GM18498 (cell line): ENCODE data around the gene TIRAP.
A peak's percentile ranks its signal among the peaks of the same experiment; 100 is the strongest.

Experiments
- ATAC-seq: cut with Tn5 transposase; IDR thresholded peaks from one replicate; pipeline ENCODE4 v1.9.1; 2021; ENCODE audit warnings: mild to moderate bottlenecking, moderate library complexity; ENCODE audit not compliant: unreplicated experiment

TIRAP gene

DNA sequence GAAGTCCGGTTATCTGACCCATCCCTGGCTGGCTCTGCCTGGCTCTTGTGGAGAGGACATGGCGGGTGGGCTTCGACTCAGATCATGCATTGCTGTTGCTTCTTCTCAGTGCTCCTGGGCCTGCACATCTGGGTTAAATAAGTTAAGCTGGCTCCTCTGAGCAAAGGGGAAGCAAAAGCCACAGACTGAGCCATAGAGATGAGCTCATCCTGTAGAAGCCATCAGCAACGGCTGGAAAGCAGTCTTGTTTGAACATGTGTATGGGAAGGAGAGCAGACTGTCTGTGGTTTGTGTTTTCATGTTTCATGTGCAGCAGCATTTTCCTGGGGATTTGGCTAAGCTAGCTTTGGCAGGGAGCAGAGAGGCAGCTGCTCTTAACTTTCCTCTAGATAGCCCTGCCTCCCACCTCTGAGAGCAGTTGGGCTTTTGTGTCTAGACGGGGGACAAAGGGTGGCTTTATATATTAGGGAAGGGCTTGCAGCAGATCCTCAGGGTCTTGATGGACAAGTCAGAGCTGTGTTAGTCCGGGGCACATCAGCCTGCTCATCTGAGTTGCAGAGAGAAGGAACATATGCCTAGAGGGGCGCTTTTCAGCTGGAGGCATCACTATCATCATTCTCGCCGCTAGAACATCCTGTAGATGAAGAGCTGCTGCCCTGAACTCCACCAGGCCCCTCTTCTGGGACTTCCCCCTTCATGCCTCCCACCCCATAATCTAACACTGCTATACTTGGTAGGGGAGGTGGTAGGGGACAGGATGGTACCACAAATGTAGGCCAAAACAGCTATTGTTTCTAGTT, 35.9 kb downstream of the TIRAP start:
- ATAC-seq = peak; percentile 89

DNA sequence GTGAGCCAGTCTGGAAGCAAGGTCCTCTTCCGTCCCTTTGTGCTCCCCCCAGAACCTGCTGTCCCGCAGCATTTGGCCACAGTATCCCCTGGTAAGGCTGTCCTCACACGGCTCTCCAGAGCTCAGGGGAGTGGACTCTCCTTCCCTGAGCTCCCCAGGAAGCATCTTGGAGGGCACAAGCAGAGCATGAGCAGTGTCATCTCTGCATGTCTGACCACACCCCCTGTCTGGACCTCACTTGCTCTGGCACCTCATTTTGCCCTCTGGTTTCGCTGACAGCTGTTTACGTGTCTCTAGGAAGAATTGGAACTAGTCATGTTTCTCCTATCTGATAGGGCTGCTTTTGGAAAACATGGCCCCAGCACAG, 36.5 kb downstream of the TIRAP start:
- no peak for ATAC-seq

DNA sequence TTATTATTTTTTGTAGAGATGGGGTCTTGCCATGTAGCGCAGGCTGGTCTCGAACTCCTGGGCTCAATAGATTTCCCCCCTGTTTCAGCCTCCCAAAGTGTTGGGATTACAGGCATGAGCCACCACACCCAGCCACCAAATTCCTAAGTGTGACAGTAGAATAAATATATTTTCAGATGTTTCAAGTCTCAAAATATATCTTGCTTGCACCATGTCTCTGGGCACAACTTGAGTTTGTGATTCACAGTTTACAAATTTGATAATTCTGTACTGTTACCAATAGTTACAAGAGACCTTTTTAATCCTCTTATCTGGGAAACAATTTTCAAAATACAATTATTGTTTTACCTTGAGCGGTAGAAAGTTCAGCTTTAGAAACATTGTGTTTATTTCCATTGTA, 40.1 kb downstream of the TIRAP start:
- ATAC-seq = no peak

DNA sequence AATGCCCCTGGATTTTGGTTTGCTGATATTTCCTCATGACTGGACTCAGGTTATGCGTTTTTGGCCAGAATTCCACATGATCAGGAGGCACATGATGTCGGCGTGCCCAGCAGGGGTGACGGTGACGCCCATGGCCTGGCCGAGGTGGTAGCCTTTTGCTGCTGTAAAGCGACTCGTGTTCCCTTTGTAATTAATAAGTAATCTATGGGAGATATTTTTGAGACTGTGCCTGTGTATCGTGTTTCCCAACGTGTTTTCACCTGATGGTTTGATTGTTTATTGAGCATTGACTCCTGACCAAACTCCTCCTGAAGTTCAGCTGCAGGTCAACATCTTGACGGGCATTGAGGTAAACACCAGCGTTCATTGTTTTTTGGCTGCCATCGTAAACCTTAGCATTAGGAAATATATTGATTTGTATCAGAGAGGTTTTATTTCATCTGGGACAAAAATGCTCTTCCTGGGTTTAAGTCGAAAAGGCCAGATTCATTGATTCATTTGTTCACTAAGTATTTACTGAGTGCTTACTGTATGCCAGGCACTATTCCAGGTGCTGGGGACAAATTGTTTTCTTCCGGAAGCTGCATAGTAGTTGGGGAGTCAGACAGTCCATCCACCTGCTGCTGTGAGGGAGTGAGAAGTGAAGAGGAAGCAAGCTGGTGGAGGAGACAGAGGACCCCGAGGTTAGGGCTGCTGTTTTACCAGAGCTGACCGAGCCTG, 44.5 kb downstream of the TIRAP start:
- no peak for ATAC-seq

DNA sequence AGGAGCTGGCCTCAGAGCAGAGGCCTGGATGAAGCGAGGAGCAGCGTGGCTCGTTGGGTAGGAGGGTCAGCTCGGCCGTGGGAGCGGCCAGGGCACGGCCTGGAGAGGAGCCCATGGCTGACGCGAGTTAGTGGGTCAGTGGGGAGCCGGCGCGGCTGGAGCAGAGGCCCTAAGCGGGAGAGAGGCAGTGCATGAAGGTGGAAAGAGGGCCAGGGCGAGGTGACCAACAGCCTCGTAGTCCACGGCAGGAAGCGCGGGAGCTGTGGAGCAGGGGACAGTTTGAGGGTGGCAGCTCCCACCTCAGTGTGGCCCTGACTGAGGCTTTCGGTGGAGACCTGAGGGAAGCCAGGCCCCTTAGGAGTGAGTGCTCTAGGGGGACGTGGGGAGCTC, 45.1 kb downstream of the TIRAP start:
- ATAC-seq = no peak

DNA sequence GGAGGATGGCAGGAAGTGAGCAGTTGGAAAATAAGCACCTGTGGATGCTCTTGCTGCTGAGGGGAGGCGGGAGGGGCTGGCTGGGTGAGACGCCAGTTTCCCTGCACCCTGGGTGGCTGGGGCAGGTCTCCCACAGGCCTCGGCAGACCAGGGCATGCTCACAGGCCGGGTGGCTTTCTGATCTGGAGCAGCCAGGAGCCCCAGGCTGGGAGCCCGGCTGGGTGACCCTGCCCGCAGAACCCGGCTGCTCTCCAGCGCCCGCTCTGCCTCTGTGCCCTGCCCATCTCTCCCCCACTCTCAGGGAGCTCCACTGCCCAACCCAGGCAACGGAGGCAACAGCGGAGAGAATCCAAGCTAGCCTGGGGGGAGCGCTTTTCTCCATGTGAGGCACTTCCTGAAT, 45.6 kb downstream of the TIRAP start:
- ATAC-seq = no peak

DNA sequence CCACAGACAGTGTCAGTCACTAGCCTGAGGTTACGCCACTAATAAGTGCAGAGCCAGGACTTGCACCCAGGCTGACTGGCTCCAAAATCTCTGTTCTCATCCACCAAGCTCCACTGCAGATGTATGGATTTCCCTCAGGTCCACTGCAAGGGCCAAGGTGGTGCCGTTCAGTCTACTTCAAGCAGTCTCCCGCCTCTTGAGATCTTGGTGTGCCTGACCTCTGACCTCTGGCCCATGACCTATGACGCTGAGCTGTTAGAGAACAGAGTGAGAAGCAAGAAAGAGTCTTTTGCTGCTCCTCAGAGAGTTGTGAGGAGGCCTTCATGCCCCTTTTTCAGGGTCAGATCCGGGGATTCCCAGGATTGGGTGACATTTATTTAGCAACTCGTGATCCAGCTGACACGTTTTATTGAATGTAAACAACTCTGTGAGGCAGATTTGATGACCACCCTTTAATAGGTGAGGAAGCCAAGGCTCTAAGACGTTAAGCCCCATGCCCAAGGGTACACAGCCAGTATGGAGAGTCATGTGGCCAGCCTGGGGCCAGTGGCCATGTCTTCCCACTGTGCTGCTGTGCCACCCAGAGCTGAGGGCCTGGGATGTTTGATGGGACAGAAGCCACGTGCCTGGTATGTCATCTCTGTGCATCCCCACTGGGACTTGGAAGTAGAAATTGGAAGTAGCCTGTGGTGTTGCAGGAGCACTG, 46.2 kb downstream of the TIRAP start:
- no peak for ATAC-seq

DNA sequence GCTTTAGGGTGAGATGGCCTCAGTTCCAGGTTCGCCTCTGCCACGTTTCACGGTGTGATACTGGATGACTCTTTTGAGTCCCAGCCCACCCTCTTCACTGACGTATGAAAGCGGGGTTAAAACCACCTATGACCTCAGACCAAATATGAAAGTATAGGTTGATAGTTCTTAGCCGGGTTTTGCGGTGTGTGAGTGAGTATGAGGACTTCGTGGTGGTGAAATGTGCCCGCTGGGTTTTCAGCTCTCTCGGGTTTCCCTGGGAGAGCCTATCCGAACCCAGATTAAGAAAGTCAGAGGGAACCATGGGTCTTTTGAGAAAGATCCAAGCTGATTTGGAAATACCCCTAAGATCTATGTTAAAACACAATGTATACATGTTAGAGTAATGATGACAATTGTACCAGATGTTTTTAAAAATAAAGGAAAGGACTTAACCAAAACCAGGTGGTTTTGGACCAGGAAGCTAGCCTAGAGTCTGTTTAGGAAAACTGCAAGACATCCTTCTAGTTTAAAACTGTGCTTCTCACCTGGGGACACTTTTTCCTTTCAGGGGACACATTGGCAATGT, 46.8 kb downstream of the TIRAP start:
- ATAC-seq = no peak

DNA sequence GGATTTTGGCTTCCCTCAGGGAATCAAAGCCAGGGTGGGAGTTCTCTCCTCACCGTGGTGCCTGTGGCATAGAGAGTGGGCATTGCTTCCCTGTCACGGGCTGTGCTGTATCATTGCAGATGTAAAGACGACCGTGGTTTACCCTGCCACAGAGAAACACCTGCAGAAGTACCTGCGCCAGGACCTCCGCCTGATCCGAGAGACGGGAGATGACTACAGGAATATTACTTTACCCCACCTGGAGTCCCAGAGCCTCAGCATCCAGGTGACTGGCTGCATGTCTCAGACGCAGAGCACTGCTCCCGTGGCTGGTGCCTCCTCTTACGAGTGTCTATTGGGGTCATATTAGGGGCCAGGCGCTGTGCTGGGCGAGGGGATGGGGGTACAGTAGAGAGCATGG, 48.4 kb downstream of the TIRAP start:
- no peak for ATAC-seq

DNA sequence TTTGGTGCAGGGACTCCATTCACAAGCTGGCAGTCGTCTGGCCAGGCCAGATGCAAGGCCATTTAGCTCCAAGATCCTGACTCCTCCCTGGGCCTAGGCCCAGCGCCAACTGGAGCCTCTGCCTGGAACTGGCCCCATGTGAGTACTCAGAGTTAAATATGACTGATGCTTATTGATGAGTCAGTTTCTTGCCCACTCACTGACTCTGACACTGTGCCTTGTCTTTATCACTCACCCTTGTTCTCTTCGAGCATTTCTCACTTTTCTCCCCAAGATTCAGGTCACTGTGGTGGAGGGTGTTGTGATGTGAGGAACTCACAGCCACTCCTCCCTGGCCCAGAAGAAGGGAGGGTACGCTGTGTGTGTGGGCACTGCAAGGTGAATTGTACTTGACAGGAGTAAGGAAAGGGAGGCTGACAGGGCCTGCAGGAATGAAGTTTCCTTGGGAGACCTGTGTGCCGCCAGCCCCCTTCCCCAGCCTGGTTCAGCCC, 49.4 kb downstream of the TIRAP start:
- ATAC-seq = no peak

DNA sequence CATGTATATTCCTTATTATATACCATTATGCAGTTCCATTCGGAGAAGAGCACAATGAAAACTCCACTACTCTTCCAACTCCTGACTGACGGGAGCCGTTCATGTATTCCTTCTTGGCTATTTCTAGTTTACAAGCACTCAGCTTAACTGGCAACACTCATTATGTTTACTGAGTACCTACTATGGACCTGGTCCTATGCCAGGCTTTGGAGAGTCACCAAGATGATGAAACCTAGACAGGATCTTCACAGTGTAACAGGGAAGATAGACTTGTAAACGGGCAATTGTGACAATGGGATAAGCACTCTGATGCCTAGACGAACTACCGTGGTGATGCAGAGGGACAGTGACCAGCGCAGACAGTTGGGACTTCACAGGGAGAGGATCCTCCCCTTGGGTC, 50.2 kb downstream of the TIRAP start:
- no peak for ATAC-seq

DNA sequence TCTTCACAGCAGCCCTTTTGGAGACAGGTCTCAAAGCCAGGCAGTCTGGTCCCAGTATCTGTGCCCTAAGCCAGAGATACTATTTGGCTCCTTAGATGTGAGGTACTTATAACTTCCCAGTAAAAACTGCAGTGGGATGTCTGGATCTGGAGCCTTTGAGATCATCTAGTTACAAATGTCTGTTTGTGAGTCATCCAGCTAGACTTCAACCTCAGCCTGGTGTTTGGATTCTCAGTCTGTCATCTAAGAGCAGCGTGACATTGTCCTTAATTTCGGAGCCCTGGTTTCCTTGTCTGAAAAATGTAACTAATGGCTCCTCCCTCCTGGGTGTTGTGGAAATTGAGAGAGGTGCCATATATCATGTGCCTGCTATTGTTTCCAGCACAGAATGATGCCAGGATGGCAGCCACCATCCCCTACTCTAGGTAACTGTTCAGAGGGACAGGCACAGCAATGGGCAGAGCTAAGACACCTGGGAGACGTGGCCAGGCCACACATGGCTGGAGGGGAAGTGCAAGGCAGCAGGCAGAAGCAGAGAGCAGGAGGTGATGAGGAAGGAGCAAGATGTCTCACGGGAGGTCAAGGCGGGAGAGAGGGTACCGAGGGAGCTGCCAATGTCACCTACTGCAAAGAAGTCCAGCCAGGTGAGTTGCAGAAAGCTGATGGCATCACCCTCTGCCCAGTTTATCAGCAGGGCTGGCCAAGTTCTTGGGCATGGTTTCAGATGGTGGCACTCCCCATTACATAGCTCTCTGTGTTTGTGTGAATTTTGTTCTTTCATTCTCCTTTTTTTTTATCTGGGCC, 52.0 kb downstream of the TIRAP start:
- ATAC-seq = no peak

DNA sequence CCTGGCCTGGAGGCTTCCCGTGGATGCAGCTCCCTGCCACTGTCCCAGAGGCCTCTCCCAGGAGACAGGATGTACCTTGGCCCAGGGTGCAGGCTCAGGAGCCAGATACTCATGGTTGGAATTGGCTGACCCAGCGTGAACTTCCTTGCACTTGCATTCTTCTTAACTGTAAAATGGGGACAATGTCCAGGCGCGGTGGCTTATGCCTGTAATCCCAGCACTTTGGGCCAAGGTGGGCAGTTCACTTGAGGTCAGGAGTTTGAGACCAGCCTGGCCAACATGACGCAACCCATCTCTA, 52.5 kb downstream of the TIRAP start:
- ATAC-seq = no peak

DNA sequence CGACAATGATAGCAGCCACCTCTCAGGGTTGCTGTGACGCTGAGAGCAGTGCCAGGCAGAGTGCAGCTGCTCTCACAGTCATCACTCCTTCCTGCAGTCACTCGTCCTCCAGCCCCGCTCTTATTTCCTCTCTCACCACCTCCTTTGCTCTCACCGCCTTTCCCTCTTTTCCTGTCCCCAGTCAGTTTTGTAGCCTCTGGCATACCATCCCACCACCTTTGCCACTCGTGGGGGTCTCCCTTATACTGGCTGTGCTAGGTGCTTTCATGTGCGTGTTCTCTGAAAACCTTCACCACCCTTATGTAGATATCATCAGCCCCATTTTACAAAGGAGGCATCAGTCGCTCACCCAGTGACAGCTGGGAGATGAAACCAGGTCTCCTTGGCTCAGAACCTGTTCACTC, 53.2 kb downstream of the TIRAP start:
- ATAC-seq = no peak

DNA sequence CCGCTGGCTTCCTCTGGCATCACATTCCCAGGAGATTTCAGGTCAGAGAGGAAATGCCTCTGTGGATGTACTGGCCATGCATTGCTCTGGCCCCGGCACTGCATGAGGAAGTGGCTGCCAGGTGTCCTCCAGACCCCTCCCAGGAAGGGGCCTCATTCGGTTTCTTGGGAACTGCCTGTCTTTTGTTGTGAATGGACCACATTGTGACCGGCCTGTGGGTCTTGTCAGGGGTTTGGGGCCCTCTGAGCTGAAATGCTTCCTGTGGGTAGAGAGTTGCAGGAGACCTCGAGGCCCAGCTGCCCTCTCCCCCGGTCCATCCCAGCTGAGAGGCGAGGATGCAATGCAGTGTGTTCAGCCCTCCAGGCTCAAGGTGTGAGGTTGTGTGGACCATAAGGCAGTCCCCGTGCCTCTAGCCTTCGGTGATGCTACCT, 53.8 kb downstream of the TIRAP start:
- no peak for ATAC-seq

DNA sequence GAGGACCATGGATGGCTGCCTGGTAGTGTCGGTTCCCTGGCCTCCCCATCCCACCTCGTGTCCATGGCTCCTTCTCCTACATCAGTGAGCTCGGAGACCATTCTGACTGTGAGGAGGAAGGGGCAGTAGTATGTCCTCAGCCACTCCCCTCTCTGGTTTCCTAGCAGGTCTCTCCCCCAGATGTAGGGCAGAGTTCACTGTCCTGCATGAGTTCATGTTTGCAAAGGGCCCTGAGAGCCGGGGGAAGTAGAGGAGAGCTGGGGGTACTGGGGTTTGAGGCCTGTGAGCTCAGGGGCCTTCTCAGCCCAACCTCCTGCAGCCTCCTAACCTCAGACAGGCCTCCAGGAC, 54.2 kb downstream of the TIRAP start:
- ATAC-seq = no peak

DNA sequence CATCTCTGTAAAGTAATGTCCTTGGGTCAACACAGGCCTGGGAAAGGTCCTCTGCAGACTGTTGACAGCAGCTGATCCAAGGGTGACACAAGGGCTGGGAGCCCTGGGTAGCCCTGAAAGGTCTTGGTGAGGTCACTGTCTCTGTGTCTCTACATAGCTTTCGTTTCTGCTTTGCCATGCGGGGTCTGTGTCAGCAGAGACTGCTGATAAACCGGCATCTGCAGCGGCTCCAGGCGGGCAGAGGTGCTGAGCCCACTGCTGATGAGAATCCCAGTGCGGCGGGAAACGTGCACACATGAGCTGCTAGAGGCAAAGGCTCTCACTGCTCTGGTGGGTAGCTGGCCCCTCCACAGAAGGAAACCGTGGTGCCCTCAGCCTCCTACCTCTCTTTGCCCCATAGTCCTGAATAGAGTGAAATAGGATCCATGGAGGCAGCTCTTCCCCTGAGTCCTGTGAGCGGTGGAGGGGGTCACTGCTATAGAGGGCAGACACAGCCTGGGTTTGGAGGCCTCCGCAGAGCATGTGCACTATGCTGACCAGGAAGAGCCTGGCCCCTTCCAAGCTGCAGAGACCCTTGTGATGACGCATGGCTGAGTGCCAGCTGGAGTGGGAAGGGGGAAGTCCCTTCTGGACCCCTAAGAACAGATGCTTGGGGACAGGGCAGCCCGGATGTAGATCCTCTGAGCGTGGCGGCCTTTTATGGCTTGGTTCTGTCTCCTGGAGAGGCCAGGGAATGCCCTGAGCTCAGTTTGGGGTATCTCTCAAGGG, 54.8 kb downstream of the TIRAP start:
- ATAC-seq = no peak

DNA sequence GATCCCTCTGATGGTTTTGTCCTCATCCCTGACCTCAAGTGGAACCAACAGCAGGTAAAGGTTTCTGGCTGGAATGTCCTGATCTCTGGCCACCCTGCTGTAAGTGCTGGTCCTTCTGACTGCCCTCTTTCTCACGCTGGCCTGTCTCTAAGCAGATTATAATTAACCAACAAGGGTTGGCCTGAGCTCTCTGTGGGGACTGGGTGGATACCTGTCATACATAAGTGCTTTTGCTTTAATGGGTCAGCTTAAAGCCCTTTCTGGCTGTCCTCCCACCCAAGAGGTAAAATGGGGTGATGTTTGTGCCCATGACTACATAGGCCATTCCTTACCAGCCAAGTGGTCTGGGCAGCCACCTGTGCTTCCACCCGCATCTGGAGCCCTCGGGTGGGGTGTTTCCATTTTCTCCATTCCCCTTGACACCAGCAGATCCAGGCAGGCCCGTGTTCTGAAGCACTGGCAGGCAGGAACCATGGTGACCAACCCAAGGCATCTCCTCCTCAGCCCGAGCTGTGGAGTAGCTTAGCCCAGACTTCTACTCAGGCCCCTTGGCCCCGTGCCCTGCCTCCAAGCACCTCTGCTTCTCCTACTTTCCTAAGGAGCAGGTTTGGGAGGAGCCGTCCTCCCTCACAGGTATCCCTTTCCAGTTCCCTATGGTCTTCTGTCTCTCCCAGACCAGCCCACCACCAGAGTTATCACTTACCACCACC, 55.6 kb downstream of the TIRAP start:
- no peak for ATAC-seq

DNA sequence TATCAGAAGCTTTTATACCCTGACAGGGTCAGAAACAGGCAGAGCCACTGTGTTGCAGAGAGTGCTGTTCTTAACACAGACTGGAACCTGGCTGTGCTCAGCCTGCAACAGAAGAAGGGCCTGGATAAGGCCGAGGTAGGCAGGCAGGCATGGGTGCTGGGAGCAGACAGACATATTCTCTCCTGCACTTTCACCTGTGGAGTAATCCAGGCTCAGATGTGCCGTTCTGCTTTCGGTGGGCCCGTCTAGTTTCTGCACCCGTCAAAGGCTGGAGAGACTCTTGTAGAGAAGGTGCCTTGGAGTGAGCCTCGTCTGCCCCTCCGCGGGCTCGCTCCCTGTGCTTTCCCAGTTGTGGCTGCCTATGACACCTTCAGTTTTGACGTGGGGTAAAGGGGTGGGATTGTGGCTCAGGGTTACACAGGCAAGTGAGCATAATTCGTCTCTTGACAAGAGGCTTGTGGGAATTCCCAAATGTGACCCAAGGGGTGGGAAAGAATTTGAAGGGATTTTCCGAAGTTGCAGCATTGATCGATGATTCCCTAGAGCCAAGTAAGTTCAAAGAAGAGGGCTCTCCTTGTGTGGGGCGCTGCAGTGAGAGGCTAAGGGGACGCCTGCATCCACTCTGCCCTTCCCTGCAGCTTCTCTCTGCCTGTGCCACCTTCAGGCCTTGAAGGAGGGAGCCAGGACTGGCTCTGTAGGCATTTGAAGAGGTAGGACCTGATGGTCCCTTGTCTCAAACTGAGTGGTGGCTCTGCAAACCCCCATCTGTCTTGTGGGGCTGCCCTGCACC, 56.4 kb downstream of the TIRAP start:
- ATAC-seq = no peak
